K562 (cell line): Measurements from ENCODE around the gene POP7. TPM values are rescaled to one million over a fixed set of nuclear protein-coding genes. Genes with fewer than 3 reads are reported as not detected.

Experiments
- ATAC-seq: fragments of 200-7000 bp; cut with Tn5 transposase; 3 replicates; pipeline ENCODE4 v1.9.1; 2020; ENCODE audit warnings: moderate library complexity
- BruUV-seq: library from RNA; stranded (reverse); fragments of 400-500 nt; replicated peaks from 2 replicates; lab custom pipeline; 2021; lab: Mats Ljungman, UMichigan
- CTCF ChIA-PET: fragments of 300-600 bp; formaldehyde crosslinking; extraction: SDS; loops from one replicate; lab custom pipeline; 2021; ENCODE audit warnings: low intra/inter-chr PET ratio; lab: Yijun Ruan, JAX
- POLR2A ChIA-PET: fragments of 300-600, 350-650 bp; sonication (Branson Sonifier 250); formaldehyde crosslinking; extraction: SDS; loops from one replicate; lab custom pipeline; 2021; ENCODE audit warnings: antibody characterized with exemption, inconsistent platforms; lab: Yijun Ruan, JAX
- DNase-seq, 4 experiments: peaks; one replicate each; pipeline versions ENCODE4 v3.0.0 to v3.0.0-alpha.2; 2011 to 2018; ENCODE audit warnings: low spot score in 3 of 4, mixed read lengths in 3 of 4; ENCODE audit errors: extremely low read depth in 1 of 4
- FAIRE-seq: peaks from 2 replicates; lab custom pipeline; 2011; peaks lifted over from hg19 to GRCh38; lab: Jason Lieb, UNC
- H2AFZ ChIP-seq: 2 replicates; pipeline ENCODE4 v1.6.0; 2011; ENCODE audit warnings: low read depth, low read length, control low read depth, inconsistent platforms
- H3K27ac ChIP-seq: fragments of 200-600 bp; 3 replicates; pipeline ENCODE4 v1.8.0; 2011; ENCODE audit warnings: low read depth, mild to moderate bottlenecking, control low read depth, inconsistent platforms, low read length, moderate library complexity, mixed read lengths; ENCODE audit errors: extremely low read depth
- H3K27me3 ChIP-seq, 2 experiments: fragments of 300-600 bp in 1 of 2; 2 replicates in 1 of 2; 3 replicates in 1 of 2; pipeline versions ENCODE4 v1.6.0 to v1.8.0; 2011; ENCODE audit warnings: inconsistent platforms in 2 of 2, low read length in 2 of 2, mild to moderate bottlenecking in 1 of 2, mixed read lengths in 1 of 2, moderate library complexity in 1 of 2; ENCODE audit not compliant: control insufficient read depth in 2 of 2, insufficient read depth in 2 of 2
- H3K36me3 ChIP-seq: fragments of 300-600 bp; 3 replicates; pipeline ENCODE4 v1.8.0; 2011; ENCODE audit warnings: mild to moderate bottlenecking, low read length, inconsistent platforms; ENCODE audit not compliant: control insufficient read depth, insufficient read depth
- H3K4me1 ChIP-seq, 2 experiments: fragments of 200-600 bp in 1 of 2; replicated peaks in 1 of 2; 2 replicates in 1 of 2; 3 replicates in 1 of 2; pipeline versions ENCODE4 v1.5.1 to v1.8.0; 2011; ENCODE audit warnings: inconsistent platforms in 2 of 2, low read length in 2 of 2, mild to moderate bottlenecking in 1 of 2, mixed read lengths in 1 of 2, moderate library complexity in 1 of 2; ENCODE audit not compliant: control insufficient read depth in 2 of 2, insufficient read depth in 2 of 2
- H3K4me2 ChIP-seq: 2 replicates; pipeline ENCODE4 v1.6.1; 2011; ENCODE audit warnings: low read length, control low read depth, inconsistent platforms, mixed read lengths; ENCODE audit not compliant: insufficient read depth
- H3K4me3 ChIP-seq: fragments of 200-600 bp; sonication (generic), shearing (Covaris generic); 2 replicates; pipeline ENCODE4 v1.5.1; 2016; ENCODE audit warnings: control low read depth, inconsistent platforms
- H3K79me2 ChIP-seq: fragments of 200-600 bp; 3 replicates; pipeline ENCODE4 v1.8.0; 2011; ENCODE audit warnings: low read length, inconsistent platforms; ENCODE audit not compliant: control insufficient read depth, insufficient read depth
- H3K9ac ChIP-seq, 2 experiments: 2 replicates each; pipeline versions ENCODE4 v1.6.0 to v1.6.1; 2011; ENCODE audit warnings: low read depth in 2 of 2, low read length in 2 of 2, control low read depth in 1 of 2, inconsistent platforms in 1 of 2, mild to moderate bottlenecking in 1 of 2, mixed read lengths in 1 of 2; ENCODE audit not compliant: insufficient read depth in 1 of 2
- H3K9me1 ChIP-seq: one replicate; pipeline ENCODE4 v1.6.0; 2011; ENCODE audit warnings: inconsistent platforms, mild to moderate bottlenecking, low read length, moderate library complexity; ENCODE audit not compliant: control insufficient read depth, insufficient read depth
- H3K9me3 ChIP-seq: replicated peaks from 2 replicates; pipeline ENCODE4 v1.5.1; 2011; ENCODE audit warnings: low read depth, low read length, inconsistent platforms; ENCODE audit not compliant: control insufficient read depth, insufficient read depth
- H4K20me1 ChIP-seq: replicated peaks from 2 replicates; pipeline ENCODE4 v1.6.1; 2011; ENCODE audit warnings: low read length, inconsistent platforms, mixed read lengths; ENCODE audit not compliant: control insufficient read depth, insufficient read depth
- CEBPB ChIP-seq: fragments of 450-650 bp; IDR thresholded peaks from 2 replicates; pipeline ENCODE4 v1.6.1; 2016; ENCODE audit warnings: missing genetic modification characterization, missing compliant biosample characterization
- GTF2B ChIP-seq: IDR thresholded peaks from 2 replicates; pipeline ENCODE4 v1.6.1; 2011; ENCODE audit not compliant: insufficient read length; ENCODE audit errors: extremely low read depth
- MEF2D ChIP-seq: conservative IDR thresholded peaks from 2 replicates; pipeline ENCODE4 v1.6.1; 2016; ENCODE audit warnings: low read depth, missing genetic modification characterization, missing compliant biosample characterization
- NCOA6 ChIP-seq: fragments of 450-650 bp; IDR thresholded peaks from 2 replicates; pipeline ENCODE4 v1.6.1; 2017; ENCODE audit warnings: mild to moderate bottlenecking
- RCOR1 ChIP-seq, 2 experiments: IDR thresholded peaks; 2 replicates each; pipeline ENCODE4 v1.6.1; 2012; ENCODE audit warnings: low read depth in 2 of 2, low read length in 2 of 2, borderline replicate concordance in 1 of 2, improper control_type of control experiment in 1 of 2
- WGBS: fragments of 100-300 bp; shearing (Covaris generic); methylation state at CpG from one replicate; pipeline ENCODE4 v1.1.6; 2016; ENCODE audit warnings: low coverage, mixed read lengths; ENCODE audit not compliant: insufficient coverage; ENCODE audit errors: missing lambda C conversion rate; 5-methylcytosine and 5-hydroxymethylcytosine counted together
- in situ Hi-C: fragments of 300-500 bp; cut with MboI; formaldehyde crosslinking; loops from 4 replicates; pipeline ENCODE4 v1.15.0; 2018; ENCODE audit warnings: inconsistent platforms, mixed read lengths
- intact Hi-C: fragments of 100-400 bp; cut with micrococcal nuclease; formaldehyde crosslinking; loops from 2 replicates; pipeline ENCODE4 v1.14.2; 2022
- polyA plus RNA-seq, 8 experiments: library from polyadenylated mRNA; depleted of rRNA in 4 of 8; stranded (reverse) in 5 of 8; unstranded in 3 of 8; fragments of >200 nt; fragmentation: Nextera tagmentation in 2 of 8; fragmentation: Illumina TruSeq in 1 of 8; extraction: Ambion mirVana in 2 of 8; extraction: Trizol in 1 of 8; gene quantifications; 2 replicates each; pipeline versions ENCODE4 v1.2.1 to v1.2.3, GENCODE V29; 2011 to 2014; ENCODE audit warnings: inconsistent platforms in 1 of 8, missing spikeins in 1 of 8
- total RNA-seq, 7 experiments: library from RNA; depleted of rRNA in 6 of 7; stranded (reverse); fragments of >200 nt in 6 of 7; fragmentation: Illumina TruSeq in 2 of 7; extraction: Trizol in 2 of 7; gene quantifications; 2 replicates each; pipeline versions ENCODE4 v1.2.1 to v1.2.3, GENCODE V29; 2011 to 2021; ENCODE audit warnings: low replicate concordance in 1 of 7

Gene POP7
- total and polyA plus RNA-seq, 9 of the 15 experiments (the other 6 are each of a cell fraction or from before 2014, with no cell fraction given), result 11.5 to 163 (median 68.9) TPM

DNA sequence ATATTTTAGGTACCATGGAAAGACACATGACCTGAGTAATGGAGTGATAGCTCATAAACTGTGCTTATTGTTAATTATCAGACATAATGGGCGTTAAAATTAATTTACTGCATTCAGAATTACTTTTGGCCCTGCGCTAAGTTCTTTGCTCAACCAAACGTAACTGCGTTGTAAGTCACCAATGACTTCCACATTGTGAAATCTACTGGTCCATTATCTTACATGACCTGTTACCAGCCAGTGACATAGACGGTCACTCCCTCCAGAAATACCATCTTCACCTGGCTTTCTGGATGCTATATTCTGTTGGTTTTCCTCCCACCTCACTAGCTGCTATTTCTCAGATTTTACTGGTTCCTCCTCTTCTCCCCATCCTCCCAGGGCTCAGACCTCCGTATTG, 6.9 kb upstream of the POP7 start:
- no peak for FAIRE-seq
- no peak for DNase-seq
- Histone ChIP-seq H3K79me2 (no peaks in the 10 kb centered on the region), H3K9me3 (no peaks in the 10 kb centered on the region)
- 9% methylated on average over 5 of the region's 6 CpGs for WGBS
- no peak for TF ChIP-seq MEF2D (tag)
- TF ChIP-seq CEBPB (tag), result peak; percentile 63
- no peak for TF ChIP-seq GTF2B
- TF ChIP-seq NCOA6, result no peak
- TF ChIP-seq RCOR1 (IDR thresholded peaks at IDR 0.05; ENCODE audit: borderline replicate concordance in 1 of 2, low read depth in 2 of 2, low read length in 2 of 2), result 0 out of 4 replicates have a peak, but pooled peaks of 1 of the 2 experiments have one; percentile 9
- TF ChIP-seq, all 486 proteins: peak for 2
- Histone ChIP-seq H3K27me3 (peaks cover 11 to 15% of the 10 kb centered on the region in 2 experiments), H3K27ac (no peak overlapping the region), H2AFZ (no peak overlapping the region), H3K4me2 (no peak overlapping the region), H3K9ac (no peak overlapping the region), H3K9me1 (no peaks in the 10 kb centered on the region), H3K4me1 (peaks cover 0 to 14% of the 10 kb centered on the region in 2 experiments; a peak in 3 of 5 replicates), H3K4me3 (no peak overlapping the region), H4K20me1 (no peaks in the 10 kb centered on the region), H3K36me3 (no peaks in the 10 kb centered on the region)
- no peak for ATAC-seq
- ChIA-PET CTCF (no interaction called here), POLR2A (interaction anchor here (0.6 to 0.7 kb wide), 4 partner anchors 19 to 176 kb away, joined by 3 read pairs; partner anchors contain the start of gene SRRT)
- in situ Hi-C loops (no loop called here), intact Hi-C loops (no loop called here)
- BruUV-seq, result no TSS peak
